ENCODE results near the gene TTC12. TPM values are rescaled to one million over a fixed set of nuclear protein-coding genes. Genes with fewer than 3 reads are reported as not detected.

Gene TTC12
- total and polyA plus RNA-seq, 9 of the 15 experiments (the other 6 are each of a cell fraction or from before 2014, with no cell fraction given), result 5.1 to 19.9 (median 13.4) TPM

GRCh38 chr11:113395782-113396336 lies 81.5 kb downstream of the TTC12 start:
- FAIRE-seq (no peak), ATAC-seq (no peak), DNase-seq (ENCODE audit: extremely low read depth in 1 of 4, low spot score in 3 of 4) (no peak)
- Histone ChIP-seq H2AFZ (ENCODE audit: low read depth, low read length) (no peak overlapping the region), H3K4me2 (ENCODE audit: insufficient read depth, low read length) (no peak overlapping the region), H3K27ac (ENCODE audit: extremely low read depth, low read depth, low read length) (no peak overlapping the region), H3K36me3 (ENCODE audit: control insufficient read depth, insufficient read depth, low read length) (no peaks in the 10 kb centered on the region), H4K20me1 (replicated peaks; ENCODE audit: control insufficient read depth, insufficient read depth, low read length) (0 out of 2 replicates have a peak, but pooled peaks cover 5% of the 10 kb centered on the region), H3K9me3 (replicated peaks; ENCODE audit: control insufficient read depth, insufficient read depth, low read depth, low read length) (no peaks in the 10 kb centered on the region), H3K4me1 (replicated peaks in 1 of 2; ENCODE audit: control insufficient read depth in 2 of 2, insufficient read depth in 2 of 2, low read length in 2 of 2) (0 out of 5 replicates have a peak, but pooled peaks cover 0 to 5% of the 10 kb centered on the region in 2 experiments), H3K9me1 (ENCODE audit: control insufficient read depth, insufficient read depth, low read length) (no peaks in the 10 kb centered on the region), H3K9ac (ENCODE audit: insufficient read depth in 1 of 2, low read depth in 2 of 2, low read length in 2 of 2) (no peak overlapping the region), H3K79me2 (ENCODE audit: control insufficient read depth, insufficient read depth, low read length) (no peaks in the 10 kb centered on the region), H3K4me3 (no peak overlapping the region), H3K27me3 (ENCODE audit: control insufficient read depth in 2 of 2, insufficient read depth in 2 of 2, low read length in 2 of 2) (peaks cover 10 to 54% of the 10 kb centered on the region in 2 experiments; a peak in 4 of 5 replicates)
- ChIA-PET POLR2A (interaction anchor here (1.0 kb wide), 1 partner anchor 10 kb away, joined by 3 read pairs; no protein-coding TSS in a partner anchor), CTCF (ENCODE audit: low intra/inter-chr PET ratio) (no interaction called here)
- in situ Hi-C loops (cut with MboI), result no loop called here
- BruUV-seq (replicated peaks), result no TSS peak
- WGBS (ENCODE audit: insufficient coverage, low coverage, missing lambda C conversion rate), result 5% methylated on average over 7 of the region's 9 CpGs
- intact Hi-C loops (cut with micrococcal nuclease), result no loop called here
- TF ChIP-seq LCOR (CRISPR knock-in tag; IDR thresholded peaks at IDR 0.05) (no peak), FOS (IDR thresholded peaks at IDR 0.05; ENCODE audit: extremely low read depth, insufficient read length) (no peak), ETV6 (IDR thresholded peaks at IDR 0.05; ENCODE audit: borderline replicate concordance in 1 of 2, low read depth in 2 of 2, low read length in 1 of 2) (no peak), ETV6 (CRISPR knock-in tag; IDR thresholded peaks at IDR 0.05; ENCODE audit: borderline replicate concordance) (no peak), MCM5 (IDR thresholded peaks at IDR 0.05; ENCODE audit: low read depth) (no peak), THAP12 (CRISPR knock-in tag; IDR thresholded peaks at IDR 0.05) (no peak), MCM7 (IDR thresholded peaks at IDR 0.05) (no peak), RBM25 (IDR thresholded peaks at IDR 0.05; ENCODE audit: low read depth, low read length, severe bottlenecking) (no peak), HIVEP1 (CRISPR knock-in tag; IDR thresholded peaks at IDR 0.05) (no peak), SOX6 (IDR thresholded peaks at IDR 0.05) (no peak), RBM14 (IDR thresholded peaks at IDR 0.05; ENCODE audit: borderline replicate concordance, insufficient read depth, low read depth, low read length) (no peak), SP1 (CRISPR knock-in tag; IDR thresholded peaks at IDR 0.05) (no peak), HDAC2 (IDR thresholded peaks at IDR 0.05) (no peak), ZNF507 (tag; conservative IDR thresholded peaks at IDR 0.05) (no peak)
- TF ChIP-seq, protein P1, sequence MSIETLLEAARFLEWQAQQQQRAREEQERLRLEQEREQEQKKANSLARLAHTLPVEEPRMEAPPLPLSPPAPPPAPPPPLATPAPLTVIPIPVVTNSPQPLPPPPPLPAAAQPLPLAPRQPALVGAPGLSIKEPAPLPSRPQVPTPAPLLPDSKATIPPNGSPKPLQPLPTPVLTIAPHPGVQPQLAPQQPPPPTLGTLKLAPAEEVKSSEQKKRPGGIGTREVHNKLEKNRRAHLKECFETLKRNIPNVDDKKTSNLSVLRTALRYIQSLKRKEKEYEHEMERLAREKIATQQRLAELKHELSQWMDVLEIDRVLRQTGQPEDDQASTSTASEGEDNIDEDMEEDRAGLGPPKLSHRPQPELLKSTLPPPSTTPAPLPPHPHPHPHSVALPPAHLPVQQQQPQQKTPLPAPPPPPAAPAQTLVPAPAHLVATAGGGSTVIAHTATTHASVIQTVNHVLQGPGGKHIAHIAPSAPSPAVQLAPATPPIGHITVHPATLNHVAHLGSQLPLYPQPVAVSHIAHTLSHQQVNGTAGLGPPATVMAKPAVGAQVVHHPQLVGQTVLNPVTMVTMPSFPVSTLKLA (conservative IDR thresholded peaks at IDR 0.05), result no peak
- TF ChIP-seq, protein P2, sequence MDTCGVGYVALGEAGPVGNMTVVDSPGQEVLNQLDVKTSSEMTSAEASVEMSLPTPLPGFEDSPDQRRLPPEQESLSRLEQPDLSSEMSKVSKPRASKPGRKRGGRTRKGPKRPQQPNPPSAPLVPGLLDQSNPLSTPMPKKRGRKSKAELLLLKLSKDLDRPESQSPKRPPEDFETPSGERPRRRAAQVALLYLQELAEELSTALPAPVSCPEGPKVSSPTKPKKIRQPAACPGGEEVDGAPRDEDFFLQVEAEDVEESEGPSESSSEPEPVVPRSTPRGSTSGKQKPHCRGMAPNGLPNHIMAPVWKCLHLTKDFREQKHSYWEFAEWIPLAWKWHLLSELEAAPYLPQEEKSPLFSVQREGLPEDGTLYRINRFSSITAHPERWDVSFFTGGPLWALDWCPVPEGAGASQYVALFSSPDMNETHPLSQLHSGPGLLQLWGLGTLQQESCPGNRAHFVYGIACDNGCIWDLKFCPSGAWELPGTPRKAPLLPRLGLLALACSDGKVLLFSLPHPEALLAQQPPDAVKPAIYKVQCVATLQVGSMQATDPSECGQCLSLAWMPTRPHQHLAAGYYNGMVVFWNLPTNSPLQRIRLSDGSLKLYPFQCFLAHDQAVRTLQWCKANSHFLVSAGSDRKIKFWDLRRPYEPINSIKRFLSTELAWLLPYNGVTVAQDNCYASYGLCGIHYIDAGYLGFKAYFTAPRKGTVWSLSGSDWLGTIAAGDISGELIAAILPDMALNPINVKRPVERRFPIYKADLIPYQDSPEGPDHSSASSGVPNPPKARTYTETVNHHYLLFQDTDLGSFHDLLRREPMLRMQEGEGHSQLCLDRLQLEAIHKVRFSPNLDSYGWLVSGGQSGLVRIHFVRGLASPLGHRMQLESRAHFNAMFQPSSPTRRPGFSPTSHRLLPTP (IDR thresholded peaks at IDR 0.05; ENCODE audit: borderline replicate concordance, extremely low read depth, insufficient read length), result no peak
